Left ventricle myocardium inferior (tissue), 1 donor: ENCODE data around the gene ACOT6. TPM values are rescaled to one million over a fixed set of nuclear protein-coding genes. Genes with fewer than 3 reads are reported as not detected.
A peak's percentile ranks its signal among the peaks of the same experiment; 100 is the strongest.
"Not testable (repeated sequence)": the region's sequence is repeated elsewhere in the genome, so short reads cannot be mapped to it uniquely, and the experiment has no call there.

Experiments used
- DNase-seq: peaks from one replicate; pipeline ENCODE4 v3.0.0-alpha.2; 2020
- H3K27ac ChIP-seq: fragments of 200-600 bp; replicated peaks from 2 replicates; pipeline ENCODE4 v1.8.0; 2021
- H3K27me3 ChIP-seq: fragments of 200-600 bp; 2 replicates; pipeline ENCODE4 v1.8.0; 2021; ENCODE audit warnings: low read depth
- H3K36me3 ChIP-seq: fragments of 200-600 bp; 2 replicates; pipeline ENCODE4 v1.8.0; 2021
- H3K4me1 ChIP-seq: fragments of 200-600 bp; 2 replicates; pipeline ENCODE4 v1.8.0; 2021
- H3K4me3 ChIP-seq: fragments of 200-600 bp; 2 replicates; pipeline ENCODE4 v1.8.0; 2021; ENCODE audit warnings: mild to moderate bottlenecking, moderate library complexity
- H3K9me3 ChIP-seq: fragments of 200-600 bp; replicated peaks from 2 replicates; pipeline ENCODE4 v1.8.0; 2021
- intact Hi-C: fragments of 100-400 bp; cut with micrococcal nuclease; formaldehyde crosslinking; loops from one replicate; pipeline ENCODE4 v1.11.0; 2022
- total RNA-seq: library from RNA; stranded (reverse); fragmentation: NEBNext Ultra II Directional; extraction: Animal tissue kit (Norgen Biotek cat#: 25700); gene quantifications from one replicate; pipeline ENCODE4 v1.2.1, GENCODE V29; 2021
- TF ChIP-seq, protein P1 (sequence below): fragments of 200-600 bp; IDR thresholded peaks from 2 replicates; pipeline ENCODE4 v1.8.0; 2021; ENCODE audit warnings: antibody characterized with exemption, mild to moderate bottlenecking, borderline replicate concordance
- donor health status: DM: no; HTN: yes; CAD: no; lungs with severe emphysema.

Gene ACOT6
- total RNA-seq, 1 donor from 2014 or later: not detected

GRCh38 chr14:73569185-73569958 is 42.9 kb upstream of the ACOT6 start, which contains the start of gene ACOT2:
ACOT2 (plus strand) TSS chr14:73569213; CDS start chr14:73569241, 28 bp downstream.
- intact Hi-C loops, H3K27me3 ChIP-seq, H3K9me3 ChIP-seq: not testable (repeated sequence)
- Histone ChIP-seq H3K36me3 (peaks cover 11% of the 10 kb centered on the region), H3K4me1 (peaks cover 49% of the 10 kb centered on the region), H3K4me3 (peak within 1 kb of the TSS; percentile 76), H3K27ac (peak within 1 kb of the TSS; percentile 96)
- TF ChIP-seq, protein P1, sequence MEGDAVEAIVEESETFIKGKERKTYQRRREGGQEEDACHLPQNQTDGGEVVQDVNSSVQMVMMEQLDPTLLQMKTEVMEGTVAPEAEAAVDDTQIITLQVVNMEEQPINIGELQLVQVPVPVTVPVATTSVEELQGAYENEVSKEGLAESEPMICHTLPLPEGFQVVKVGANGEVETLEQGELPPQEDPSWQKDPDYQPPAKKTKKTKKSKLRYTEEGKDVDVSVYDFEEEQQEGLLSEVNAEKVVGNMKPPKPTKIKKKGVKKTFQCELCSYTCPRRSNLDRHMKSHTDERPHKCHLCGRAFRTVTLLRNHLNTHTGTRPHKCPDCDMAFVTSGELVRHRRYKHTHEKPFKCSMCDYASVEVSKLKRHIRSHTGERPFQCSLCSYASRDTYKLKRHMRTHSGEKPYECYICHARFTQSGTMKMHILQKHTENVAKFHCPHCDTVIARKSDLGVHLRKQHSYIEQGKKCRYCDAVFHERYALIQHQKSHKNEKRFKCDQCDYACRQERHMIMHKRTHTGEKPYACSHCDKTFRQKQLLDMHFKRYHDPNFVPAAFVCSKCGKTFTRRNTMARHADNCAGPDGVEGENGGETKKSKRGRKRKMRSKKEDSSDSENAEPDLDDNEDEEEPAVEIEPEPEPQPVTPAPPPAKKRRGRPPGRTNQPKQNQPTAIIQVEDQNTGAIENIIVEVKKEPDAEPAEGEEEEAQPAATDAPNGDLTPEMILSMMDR: peak; percentile 25
- DNase-seq: peak; percentile 81

- H3K9me3 ChIP-seq, H3K27me3 ChIP-seq, intact Hi-C loops: not testable (repeated sequence)
- Histone ChIP-seq H3K27ac (peak overlapping the region; percentile 96), H3K4me3 (peak overlapping the region; percentile 76), H3K36me3 (peaks cover 18% of the 10 kb centered on the region), H3K4me1 (peaks cover 50% of the 10 kb centered on the region)
- peak; percentile 63 for DNase-seq
- TF ChIP-seq, protein P1: peak; percentile 77
Measured at GRCh38 chr14:73570913-73571312, 41.4 kb upstream of the ACOT6 start.

GRCh38 chr14:73573034-73573433 is 39.3 kb upstream of the ACOT6 start:
- intact Hi-C loops, H3K9me3 ChIP-seq, DNase-seq, H3K4me3 ChIP-seq, H3K27ac ChIP-seq, H3K27me3 ChIP-seq: not testable (repeated sequence)
- H3K36me3 ChIP-seq: peaks cover 31% of the 10 kb centered on the region
- H3K4me1 ChIP-seq: peaks cover 43% of the 10 kb centered on the region

DNA sequence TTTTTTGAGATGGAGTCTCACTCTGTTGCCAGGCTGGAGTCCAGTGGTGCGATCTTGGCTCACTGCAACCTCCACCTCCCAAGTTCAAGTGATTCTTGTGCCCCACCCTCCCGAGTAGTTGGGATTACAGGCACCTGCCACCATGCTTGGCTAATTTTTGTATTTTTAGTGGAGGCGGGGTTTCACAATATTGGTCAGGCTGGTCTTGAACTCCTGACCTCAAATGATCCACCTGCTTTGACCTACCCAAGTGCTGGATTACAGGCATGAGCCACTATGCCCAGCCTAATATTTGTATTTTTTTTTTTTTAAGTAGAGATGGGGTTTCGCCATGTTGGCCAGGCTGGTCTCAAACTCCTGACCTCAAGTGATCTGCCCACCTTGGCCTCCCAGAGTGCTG is 38.6 kb upstream of the ACOT6 start:
- H3K36me3 ChIP-seq: peaks cover 38% of the 10 kb centered on the region
- H3K27ac ChIP-seq, H3K27me3 ChIP-seq, H3K9me3 ChIP-seq, H3K4me3 ChIP-seq, DNase-seq, intact Hi-C loops: not testable (repeated sequence)
- H3K4me1 ChIP-seq: peaks cover 36% of the 10 kb centered on the region

- H3K9me3 ChIP-seq, H3K27ac ChIP-seq, H3K27me3 ChIP-seq, H3K4me3 ChIP-seq, intact Hi-C loops, DNase-seq: not testable (repeated sequence)
- H3K36me3 ChIP-seq: peaks cover 39% of the 10 kb centered on the region
- peaks cover 36% of the 10 kb centered on the region for H3K4me1 ChIP-seq
Measured at GRCh38 chr14:73574251-73574650, 38.1 kb upstream of the ACOT6 start.

DNA sequence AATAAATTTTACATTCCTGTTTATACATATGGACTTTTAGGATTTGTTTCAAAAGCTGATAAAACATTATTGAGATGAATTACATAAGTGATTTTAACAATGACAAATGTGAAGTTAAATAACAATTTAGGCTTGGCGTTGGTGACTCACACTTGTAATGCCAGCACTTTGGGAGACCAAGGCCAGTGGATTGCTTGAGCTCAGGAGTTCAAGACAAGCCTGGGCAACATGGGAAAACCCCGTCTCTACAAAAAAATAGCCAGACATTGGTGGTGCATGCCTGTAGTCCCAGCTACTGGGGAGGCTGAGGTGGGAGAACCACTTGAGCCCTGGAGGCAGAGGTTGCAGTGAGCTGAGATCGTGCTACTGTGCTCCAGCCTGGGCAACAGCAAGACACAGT is 35.9 kb upstream of the ACOT6 start:
- TF ChIP-seq, protein P1: no peak

GRCh38 chr14:73577214-73577613 is 35.1 kb upstream of the ACOT6 start:
- DNase-seq, H3K4me3 ChIP-seq, intact Hi-C loops, H3K27me3 ChIP-seq, H3K9me3 ChIP-seq, H3K27ac ChIP-seq: not testable (repeated sequence)
- Histone ChIP-seq H3K36me3 (peaks cover 48% of the 10 kb centered on the region), H3K4me1 (peaks cover 14% of the 10 kb centered on the region)

More for the DNA sequence above, 35.9 kb upstream of the ACOT6 start:
- peaks cover 18% of the 10 kb centered on the region for H3K4me1 ChIP-seq
- no peaks in the 10 kb centered on the region for H3K27me3 ChIP-seq
- intact Hi-C loops: no loop called here
- no peak for DNase-seq
- no peaks in the 10 kb centered on the region for H3K9me3 ChIP-seq
- H3K36me3 ChIP-seq: peaks cover 48% of the 10 kb centered on the region
- no peak overlapping the region for H3K27ac ChIP-seq
- no peak overlapping the region for H3K4me3 ChIP-seq

DNA sequence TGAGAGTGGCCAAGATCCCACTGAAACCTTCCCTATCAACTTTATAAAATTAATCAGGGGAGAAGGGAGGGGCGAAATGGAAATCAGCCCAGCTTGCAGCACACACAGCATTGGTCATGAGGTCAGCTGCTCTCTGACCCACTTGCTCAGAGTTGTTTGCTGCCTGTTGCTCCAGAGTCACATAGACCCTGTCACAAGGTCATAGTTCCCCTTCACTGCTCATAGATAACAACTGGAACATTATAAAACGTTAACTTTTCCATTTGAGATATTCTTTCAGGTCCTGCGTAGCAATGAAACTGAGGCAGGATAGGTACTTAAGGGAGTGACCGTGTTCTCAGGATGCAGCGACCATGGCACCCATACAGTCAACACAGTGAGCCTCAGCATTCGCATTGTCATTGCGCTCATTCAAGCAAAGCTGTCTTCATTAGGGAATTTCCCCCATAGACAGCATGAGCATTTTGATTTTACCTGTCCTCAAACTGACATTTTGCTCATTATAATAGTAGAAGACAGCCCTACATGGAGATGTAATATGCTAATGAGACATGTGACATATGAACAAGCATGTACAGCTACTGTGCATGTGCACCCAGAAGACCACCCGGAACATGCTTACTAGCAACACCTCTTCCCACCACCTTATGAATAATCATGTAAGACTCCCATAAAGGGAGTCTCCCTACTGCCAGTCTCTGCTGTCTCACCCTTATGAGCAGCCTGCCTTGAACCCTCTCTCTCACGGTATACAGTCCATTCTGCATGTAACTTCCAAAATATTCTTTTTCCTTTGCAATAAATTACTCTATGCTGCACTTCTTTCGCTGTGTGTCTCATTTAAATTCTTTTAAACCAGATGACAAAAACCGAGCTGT is 30.0 kb upstream of the ACOT6 start:
- DNase-seq, intact Hi-C loops: not testable (repeated sequence)
- H3K36me3 ChIP-seq: peaks cover 22% of the 10 kb centered on the region

More for the DNA sequence above, 30.0 kb upstream of the ACOT6 start:
- H3K27me3 ChIP-seq, H3K9me3 ChIP-seq, H3K27ac ChIP-seq, H3K4me1 ChIP-seq, H3K4me3 ChIP-seq: not testable (repeated sequence)
